ENCODE results near the gene PADI1. TPM values are rescaled to one million over a fixed set of nuclear protein-coding genes. Genes with fewer than 3 reads are reported as not detected.

Gene PADI1
- total RNA-seq, 4 donors from 2014 or later, result 0.14 TPM; not detected in 3

- Histone ChIP-seq H3K9me3 (no peaks in the 10 kb centered on the region), H3K36me3 (no peaks in the 10 kb centered on the region), H3K4me1 (no peaks in the 10 kb centered on the region), H3K4me3 (no peak overlapping the region), H3K27ac (no peak overlapping the region), H3K27me3 (peaks cover 0 to 5% of the 10 kb centered on the region in 2 donors)
- no peak for DNase-seq
- intact Hi-C loops (cut with DNase I; ENCODE audit: low total_unique reads), result no loop called here
- no peak for TF ChIP-seq CTCF (IDR thresholded peaks at IDR 0.05)
- TF ChIP-seq POLR2A (IDR thresholded peaks at IDR 0.05), result no peak
These were observed 21.4 kb upstream of the PADI1 start for GRCh38 chr1:17183388-17184160.

- H3K27ac ChIP-seq, result no peak overlapping the region
- no peaks in the 10 kb centered on the region for H3K9me3 ChIP-seq
- no peak overlapping the region for H3K4me3 ChIP-seq
- peaks cover 0 to 5% of the 10 kb centered on the region in 2 donors for H3K27me3 ChIP-seq
- DNase-seq, result no peak
- H3K36me3 ChIP-seq, result no peaks in the 10 kb centered on the region
- no peaks in the 10 kb centered on the region for H3K4me1 ChIP-seq
- no peak for TF ChIP-seq CTCF (IDR thresholded peaks at IDR 0.05)
- no peak for TF ChIP-seq POLR2A (IDR thresholded peaks at IDR 0.05)
- intact Hi-C loops (cut with DNase I; ENCODE audit: low total_unique reads), result no loop called here
These were observed 20.7 kb upstream of the PADI1 start for GRCh38 chr1:17184161-17184665.

- DNase-seq, result no peak
These were observed 20.0 kb upstream of the PADI1 start for GRCh38 chr1:17184822-17185484.

GRCh38 chr1:17185485-17185860 lies 19.5 kb upstream of the PADI1 start:
- Histone ChIP-seq H3K4me1 (no peaks in the 10 kb centered on the region), H3K27ac (no peak overlapping the region), H3K36me3 (no peaks in the 10 kb centered on the region), H3K4me3 (no peak overlapping the region), H3K9me3 (no peaks in the 10 kb centered on the region), H3K27me3 (peaks cover 0 to 5% of the 10 kb centered on the region in 2 donors)
- TF ChIP-seq POLR2A (IDR thresholded peaks at IDR 0.05) (no peak), CTCF (IDR thresholded peaks at IDR 0.05) (no peak)
- DNase-seq, result no peak
- intact Hi-C loops (cut with DNase I; ENCODE audit: low total_unique reads), result no loop called here

More at GRCh38 chr1:17184822-17185484, 20.0 kb upstream of the PADI1 start:
- H3K4me3 ChIP-seq, result no peak overlapping the region
- TF ChIP-seq POLR2A (IDR thresholded peaks at IDR 0.05) (no peak), CTCF (IDR thresholded peaks at IDR 0.05) (no peak)
- H3K36me3 ChIP-seq, result no peaks in the 10 kb centered on the region
- H3K4me1 ChIP-seq, result no peaks in the 10 kb centered on the region
- no peaks in the 10 kb centered on the region for H3K9me3 ChIP-seq
- intact Hi-C loops (cut with DNase I; ENCODE audit: low total_unique reads), result no loop called here
- H3K27ac ChIP-seq, result no peak overlapping the region
- H3K27me3 ChIP-seq, result peaks cover 0 to 5% of the 10 kb centered on the region in 2 donors
